NCI-H526 (cell line): ENCODE data around the gene IL5RA.

Experiments used
- DNase-seq, 2 experiments: peaks; one replicate each; lab custom pipeline; 2025; lab: John Stamatoyannopoulos, UW

Gene IL5RA

DNA sequence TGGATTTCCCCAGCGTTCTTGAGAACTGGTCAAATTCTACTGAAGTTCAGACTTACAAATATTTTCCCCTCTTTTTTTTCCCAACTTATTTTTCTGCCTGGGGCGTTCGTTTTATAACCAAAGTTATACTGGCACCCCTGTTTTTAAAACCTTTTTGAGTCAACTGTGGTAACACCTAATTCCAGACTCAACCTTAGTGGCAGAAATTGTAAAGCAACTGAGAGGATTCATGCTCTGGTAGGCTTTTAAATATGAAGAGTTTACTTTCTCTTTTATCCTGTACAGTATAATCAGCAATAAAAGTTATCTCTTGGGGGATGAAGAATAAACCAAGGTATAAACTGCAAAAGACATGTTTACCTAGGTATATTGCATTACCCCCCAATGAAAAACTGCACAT is 2.3 kb downstream of the IL5RA start:
- no peak for DNase-seq

DNA sequence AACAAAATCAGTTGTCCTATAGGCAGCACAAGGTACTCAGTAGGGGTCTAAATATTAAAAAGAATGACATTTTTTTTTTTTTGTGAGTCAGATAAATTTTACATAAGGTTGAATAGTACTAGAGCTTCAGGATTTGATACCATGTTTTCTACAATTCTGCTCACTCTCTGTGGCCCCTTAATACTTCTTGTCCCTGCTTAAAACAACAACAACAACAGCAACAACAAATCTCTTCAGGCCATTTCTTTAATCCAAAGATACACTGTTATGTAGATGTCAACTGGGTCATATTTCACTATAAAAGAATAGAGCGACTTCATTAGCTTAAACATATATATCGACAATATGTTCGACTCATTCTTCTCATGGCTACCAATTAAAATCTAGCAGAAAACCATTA is 3.0 kb downstream of the IL5RA start:
- DNase-seq, result no peak

DNA sequence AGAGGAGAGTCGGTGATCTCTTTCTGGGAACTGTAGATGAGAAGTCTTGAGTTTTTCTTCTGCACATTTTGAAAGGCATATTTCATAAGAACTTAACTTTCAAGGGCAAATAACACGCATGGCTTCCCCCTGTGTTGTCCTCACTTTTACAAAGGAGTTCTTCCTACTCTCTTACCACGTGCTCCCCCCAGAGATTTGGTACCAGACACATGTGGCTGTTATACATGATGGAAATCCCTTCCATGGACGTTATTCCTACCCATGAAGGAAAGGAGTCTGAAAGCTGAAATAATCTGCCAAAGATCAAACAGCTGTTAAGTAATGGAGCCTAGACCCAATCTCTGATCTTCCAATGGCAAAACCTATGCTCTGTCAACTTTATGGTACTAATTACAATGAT is 4.4 kb downstream of the IL5RA start:
- DNase-seq, result no peak

- DNase-seq, result no peak
Observed at GRCh38 chr3:3105246-3105645, 4.9 kb downstream of the IL5RA start.

DNA sequence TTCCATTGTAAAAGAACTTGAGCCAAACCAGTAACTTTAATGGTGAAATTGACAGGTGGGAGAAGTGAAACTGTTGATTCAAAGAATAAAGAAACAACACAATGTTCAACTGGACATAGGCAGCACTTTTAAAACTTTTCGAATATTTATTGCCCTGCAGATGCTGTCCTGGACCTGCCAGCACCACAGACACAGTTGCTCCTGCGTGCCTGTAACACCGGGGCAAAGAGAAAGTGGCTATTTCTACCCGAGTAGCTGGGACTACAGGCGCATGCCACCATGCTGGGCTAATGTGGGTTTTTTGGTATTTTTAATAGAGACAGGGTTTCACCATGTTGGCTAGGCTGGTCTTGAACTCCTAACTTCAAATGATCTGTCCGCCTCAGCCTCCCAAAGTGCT is 7.4 kb downstream of the IL5RA start:
- DNase-seq, result no peak

DNA sequence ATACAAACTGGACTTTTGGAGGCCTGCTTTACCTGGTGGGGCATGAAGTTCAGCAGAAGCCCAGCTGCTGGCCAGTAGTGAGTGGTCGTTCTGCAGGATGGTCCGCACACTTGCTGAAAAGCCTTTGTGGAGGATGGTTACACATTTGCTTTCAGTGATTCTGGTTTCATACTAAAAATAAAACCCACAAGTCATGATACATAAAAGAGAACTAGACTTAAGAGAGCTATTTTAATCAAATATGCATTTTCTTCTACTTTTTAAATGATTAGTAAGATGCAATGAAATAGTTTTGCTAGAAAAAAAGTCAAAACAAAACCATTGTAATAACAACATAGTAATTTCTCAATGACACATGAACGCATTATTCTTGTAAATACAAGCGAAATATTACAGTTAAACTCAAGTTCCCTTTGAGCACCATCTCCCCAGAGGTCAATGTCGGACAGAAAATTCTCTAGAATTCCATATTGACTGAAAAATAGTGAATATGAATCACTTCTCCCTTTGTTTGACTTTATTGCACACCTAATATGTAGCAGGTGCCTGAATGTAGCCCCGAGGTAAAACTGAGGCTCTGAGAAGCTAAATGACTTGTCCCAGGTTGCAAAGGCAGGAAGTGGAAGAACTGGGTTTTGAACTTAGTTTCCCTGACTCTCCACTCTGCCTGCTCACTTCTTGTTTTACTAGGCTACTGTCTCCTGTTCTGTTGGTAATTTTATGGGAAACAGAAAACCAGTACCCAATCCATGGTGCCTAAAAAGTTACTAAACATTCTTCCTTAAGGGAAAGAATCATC is 8.3 kb downstream of the IL5RA start:
- DNase-seq, result no peak

DNA sequence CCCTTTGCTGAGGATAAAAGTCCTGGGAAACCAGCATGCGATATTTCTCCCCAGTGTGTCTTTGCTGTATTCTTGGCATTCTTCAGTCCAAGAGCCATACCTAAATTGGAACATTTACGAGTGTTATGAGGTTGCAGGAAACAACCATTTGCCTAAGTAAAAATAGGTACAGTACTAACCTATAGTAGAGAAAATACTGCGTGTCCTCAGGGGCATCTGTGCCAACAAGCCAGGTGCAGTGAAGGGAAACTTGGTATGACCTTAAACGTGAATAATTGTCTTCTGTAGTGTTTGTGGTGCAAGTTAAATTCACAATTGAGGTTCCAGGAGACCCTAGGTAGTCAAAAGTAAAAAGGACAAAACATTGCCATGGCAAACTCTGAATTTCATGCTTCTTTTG is 12.2 kb downstream of the IL5RA start:
- no peak for DNase-seq

DNA sequence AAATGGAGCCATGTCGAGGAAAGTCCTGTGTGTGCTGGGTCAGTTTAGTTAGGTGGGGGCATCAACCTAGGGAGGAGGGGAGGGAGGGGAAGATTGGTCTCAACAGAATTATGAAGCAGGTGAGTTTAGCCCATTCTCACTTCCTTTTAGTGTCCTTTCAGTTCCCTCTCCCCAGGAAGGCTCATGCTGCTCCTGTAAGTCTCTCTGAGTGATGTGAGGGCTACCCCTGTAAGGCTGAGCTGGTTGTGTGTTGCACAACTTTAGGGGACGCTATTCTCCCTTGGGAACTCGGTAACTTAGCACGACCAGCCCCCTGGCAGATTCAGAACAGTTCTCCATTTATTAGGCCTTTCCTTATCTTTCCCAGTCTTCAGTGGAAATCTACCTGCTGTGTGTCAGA is 21.2 kb downstream of the IL5RA start:
- DNase-seq, result no peak

GRCh38 chr3:3087716-3088465 is 22.3 kb downstream of the IL5RA start:
- DNase-seq, result no peak

DNA sequence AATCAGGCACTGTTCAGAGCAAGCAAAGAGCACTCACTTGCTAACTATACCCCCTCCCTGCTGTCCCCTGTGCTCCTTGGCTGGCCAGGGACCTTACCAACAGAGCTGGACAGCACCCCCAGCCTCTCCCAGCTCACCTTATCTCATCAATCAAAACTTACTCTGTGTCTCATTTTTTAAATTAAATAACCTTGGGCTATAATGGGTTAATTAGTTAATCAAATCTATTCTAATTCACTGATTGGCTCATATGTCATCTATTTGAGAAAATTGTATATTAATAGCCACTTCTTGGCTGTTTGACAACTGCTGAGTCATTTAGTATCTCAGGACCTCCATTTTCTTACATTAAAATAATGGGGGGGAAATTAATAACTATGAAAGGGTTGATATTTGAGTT is 22.9 kb downstream of the IL5RA start:
- DNase-seq, result no peak

DNA sequence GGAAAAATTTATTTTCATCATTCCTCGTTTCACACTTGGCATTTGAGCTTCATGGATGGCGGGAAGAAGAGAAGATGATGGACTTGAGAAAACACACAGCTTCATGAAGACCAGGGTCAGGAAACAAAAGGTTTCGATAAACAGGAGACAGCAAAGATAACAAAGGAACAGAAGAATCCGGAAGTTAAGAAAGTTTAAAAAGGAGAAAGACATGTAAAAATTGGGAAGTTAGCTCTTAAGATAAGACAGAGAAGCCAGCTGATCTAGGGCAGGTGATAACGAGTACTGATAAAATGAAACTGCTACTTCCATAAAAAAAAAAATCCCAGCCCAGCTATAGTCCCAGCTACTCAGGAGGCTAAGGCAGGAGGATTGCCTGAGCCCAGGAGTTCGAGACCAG is 23.9 kb downstream of the IL5RA start:
- no peak for DNase-seq

- DNase-seq, result no peak
Observed at GRCh38 chr3:3085782-3086181, 24.4 kb downstream of the IL5RA start.

DNA sequence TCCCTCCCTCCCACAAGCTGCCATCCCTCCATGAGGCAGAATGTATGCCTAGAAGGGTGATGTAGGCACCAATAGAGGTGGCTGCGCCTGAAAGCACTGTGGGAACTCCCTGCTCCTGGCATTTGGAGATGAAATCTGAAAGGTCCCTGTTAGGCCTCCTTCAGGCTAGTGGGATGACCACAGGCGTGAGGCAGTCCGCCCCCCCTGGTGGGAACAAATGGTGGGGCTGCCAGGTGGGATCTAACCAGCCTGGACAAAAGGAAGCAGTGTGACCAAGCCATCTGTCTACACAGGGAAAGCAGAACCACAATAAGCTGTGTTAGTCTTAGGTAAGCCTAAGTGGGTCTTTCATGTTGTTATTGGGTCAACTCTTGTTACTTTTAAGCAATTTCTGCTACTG is 25.3 kb downstream of the IL5RA start:
- DNase-seq, result no peak

GRCh38 chr3:3082234-3082924 is 27.8 kb downstream of the IL5RA start:
- no peak for DNase-seq

DNA sequence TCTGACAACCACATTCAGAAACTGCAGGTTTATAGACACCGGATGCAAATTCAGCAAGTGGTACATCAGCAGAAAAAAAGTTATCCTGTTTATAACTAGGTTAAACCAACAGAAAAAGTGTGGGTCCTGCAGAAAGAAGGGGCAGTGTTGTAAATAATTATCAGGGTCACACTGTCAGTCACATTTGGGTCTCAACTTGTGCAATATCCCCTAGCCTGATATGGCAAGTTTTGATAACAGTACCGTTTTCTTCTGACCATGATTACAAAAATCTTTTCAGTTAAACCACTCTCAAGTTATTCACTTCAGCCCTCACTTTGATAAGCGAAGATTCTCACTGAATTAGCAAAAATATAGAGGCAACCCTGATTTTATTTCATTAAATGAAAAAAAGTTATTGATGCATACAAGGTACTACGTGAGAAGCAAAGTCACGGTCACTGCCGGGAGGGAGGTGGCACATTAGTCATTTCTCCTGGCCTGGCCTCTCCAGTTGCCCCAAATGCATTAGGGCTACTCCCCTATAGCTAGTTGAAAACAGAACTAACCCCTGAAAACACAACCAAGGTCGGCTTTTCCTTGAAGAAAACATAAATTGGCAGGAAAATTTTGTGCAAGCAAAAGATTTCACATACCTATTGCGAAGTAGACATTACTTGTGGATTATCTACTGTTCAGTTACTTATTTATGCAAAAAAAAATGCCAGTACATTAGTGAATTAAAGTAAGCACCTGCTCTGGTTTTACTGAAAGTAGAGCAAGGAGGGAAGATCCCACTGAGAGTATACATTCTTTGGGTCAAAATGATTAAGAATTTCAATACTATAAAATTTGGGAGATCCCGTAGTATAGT is 28.6 kb downstream of the IL5RA start:
- no peak for DNase-seq

DNA sequence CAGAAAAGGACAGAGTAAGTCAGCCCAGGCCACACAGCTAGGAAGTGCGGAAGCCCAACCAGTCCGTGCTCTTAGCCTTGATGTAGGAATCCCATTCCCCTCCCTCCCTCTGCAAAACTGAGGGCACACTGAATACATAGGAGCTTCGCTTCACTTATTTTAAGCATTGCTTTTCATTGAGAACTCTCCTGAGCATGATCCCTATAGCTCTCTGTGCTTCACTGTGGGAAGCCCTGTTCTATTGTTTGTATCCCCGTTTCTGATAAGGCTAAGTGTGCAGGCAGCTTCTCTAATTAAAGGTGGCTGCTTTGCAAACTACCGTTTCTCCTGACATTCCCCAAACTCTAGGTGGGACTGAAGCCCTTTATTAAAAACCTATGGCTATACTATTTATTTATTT is 29.9 kb downstream of the IL5RA start:
- DNase-seq, result no peak

DNA sequence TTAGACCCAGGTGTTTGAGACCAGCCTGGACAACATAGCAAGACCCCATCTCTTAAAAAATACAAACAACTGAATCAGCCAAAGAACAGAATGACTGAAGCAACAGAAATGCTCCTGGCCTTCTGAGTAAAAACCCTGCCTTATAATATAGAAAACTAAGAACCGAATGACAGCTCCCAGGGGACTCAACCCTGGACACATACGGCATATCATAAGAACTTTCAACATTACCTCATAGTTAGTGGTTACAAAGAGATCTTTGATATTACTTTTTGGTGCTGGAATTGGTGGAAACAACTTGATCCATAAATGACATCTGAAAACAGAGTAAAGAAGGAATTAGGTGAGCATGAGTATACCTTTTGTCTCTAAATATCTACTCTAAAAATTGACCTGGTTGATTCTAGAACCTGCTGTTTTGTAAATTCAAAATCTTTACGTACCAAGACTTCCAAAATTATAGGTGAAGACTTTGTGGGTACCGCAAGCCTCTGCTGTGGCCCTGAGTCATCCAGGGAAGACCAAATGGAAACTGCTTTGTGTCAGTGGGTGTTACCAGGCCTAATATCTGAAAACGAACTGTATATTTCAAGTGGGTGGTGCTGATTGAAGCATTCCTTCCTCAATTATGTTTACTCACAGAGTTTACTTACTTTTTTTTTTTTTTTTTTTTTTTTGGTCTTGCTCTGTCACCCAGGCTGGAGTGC is 35.5 kb downstream of the IL5RA start:
- DNase-seq, result no peak

DNA sequence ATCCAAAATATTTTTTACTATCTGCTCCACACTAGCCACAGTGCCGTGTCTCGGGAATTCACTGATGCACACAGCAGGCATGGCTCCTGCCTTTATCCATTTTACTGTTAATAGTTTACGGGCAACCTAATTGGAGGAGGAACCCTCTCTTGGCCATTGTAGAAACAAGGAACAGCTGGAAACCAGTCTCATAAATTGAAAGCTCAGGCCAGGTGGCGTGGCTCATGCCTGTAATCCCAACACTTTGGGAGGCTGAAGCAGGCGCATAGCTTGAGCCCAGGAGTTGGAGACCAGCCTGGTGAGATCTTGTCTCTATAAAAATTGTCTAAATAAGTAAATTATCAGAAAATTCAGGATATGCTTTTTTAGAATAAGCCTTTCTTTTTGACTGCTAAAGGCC is 39.0 kb downstream of the IL5RA start:
- DNase-seq, result no peak

- DNase-seq, result no peak
Observed at GRCh38 chr3:3069723-3070122, 40.5 kb downstream of the IL5RA start.

DNA sequence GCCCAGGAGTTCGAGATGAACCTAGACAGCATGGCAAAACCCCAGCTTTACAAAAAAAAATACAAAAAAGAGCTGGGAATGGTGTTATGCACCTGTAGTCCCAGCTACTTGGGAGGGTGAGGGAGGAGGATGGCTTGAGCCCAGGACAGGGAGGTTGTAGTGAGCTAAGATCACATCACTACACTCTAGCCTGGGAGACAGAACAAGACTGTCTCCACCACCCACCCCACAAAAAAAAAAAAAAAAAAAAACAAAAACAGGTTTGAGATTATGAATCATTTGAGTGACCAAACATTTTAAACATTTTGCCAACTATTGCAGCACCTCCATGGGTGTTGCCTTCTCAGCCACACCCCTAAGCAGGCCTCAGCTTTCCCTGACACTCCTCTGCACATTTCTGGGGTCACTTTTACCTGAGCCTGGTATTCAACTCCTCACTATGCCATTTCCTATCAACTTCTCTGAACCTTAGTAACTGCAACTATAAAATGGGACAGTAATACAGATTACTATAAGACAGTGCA is 41.8 kb downstream of the IL5RA start:
- no peak for DNase-seq

GRCh38 chr3:3066910-3067309 is 43.3 kb downstream of the IL5RA start:
- DNase-seq, result no peak
